Renal pelvis (tissue), 4 donors: ENCODE measurements around the gene GAREM2. TPM values are rescaled to one million over a fixed set of nuclear protein-coding genes. Genes with fewer than 3 reads are reported as not detected.

Source experiments
- DNase-seq: peaks from one replicate; pipeline ENCODE4 v3.0.0-alpha.2; 2013
- polyA plus RNA-seq, 3 donors: library from polyadenylated mRNA; unstranded; fragments of 120-200 nt; gene quantifications; one replicate each; pipeline ENCODE4 v1.2.1, GENCODE V29; 2013; ENCODE audit not compliant: insufficient read length in 3 of 3

GAREM2 gene
- polyA plus RNA-seq, 3 donors, result 6.3 to 9.3 (median 8.3) TPM

GRCh38 chr2:26185954-26186770 is 13.3 kb downstream of the GAREM2 start:
- no peak for DNase-seq

DNA sequence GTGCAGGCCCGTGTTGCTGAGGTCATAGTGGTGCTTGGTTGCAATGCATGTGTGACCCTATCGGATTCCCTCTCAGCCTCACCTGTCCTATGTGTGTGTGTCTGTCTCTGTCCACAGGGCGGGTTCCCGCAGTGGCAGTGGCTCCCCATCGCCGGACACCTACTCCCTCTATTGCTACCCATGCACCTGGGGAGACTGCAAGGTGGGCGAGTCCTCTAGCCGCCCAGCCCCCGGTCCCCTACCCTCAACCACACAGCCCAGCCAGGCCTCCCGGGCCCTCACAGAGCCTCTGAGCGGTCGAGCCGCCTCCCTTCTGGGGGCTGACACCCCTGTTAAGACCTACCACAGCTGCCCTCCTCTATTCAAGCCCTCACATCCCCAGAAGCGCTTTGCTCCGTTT is 14.2 kb downstream of the GAREM2 start:
- no peak for DNase-seq

DNA sequence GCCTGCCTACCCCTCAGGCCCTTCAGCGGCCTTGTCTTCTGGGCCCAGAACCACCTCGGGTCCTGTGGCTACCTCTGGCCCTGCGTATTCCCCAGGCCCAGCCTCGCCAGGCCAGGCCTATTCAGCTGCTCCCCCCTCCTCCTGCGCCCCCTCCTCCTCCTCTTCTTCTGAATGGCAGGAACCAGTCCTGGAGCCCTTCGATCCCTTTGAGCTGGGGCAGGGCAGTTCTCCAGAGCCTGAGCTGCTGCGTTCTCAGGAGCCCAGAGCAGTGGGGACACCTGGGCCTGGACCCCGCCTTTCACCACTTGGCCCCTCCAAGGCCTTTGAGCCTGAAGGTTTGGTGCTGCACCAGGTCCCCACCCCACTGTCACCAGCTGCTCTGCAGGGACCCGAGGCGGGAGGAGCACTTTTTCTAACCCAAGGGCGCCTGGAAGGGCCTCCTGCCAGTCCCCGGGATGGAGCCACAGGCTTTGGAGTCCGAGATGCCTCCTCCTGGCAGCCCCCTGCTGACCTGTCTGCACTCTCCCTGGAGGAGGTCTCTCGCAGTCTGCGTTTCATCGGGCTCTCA is 14.7 kb downstream of the GAREM2 start:
- no peak for DNase-seq

DNA sequence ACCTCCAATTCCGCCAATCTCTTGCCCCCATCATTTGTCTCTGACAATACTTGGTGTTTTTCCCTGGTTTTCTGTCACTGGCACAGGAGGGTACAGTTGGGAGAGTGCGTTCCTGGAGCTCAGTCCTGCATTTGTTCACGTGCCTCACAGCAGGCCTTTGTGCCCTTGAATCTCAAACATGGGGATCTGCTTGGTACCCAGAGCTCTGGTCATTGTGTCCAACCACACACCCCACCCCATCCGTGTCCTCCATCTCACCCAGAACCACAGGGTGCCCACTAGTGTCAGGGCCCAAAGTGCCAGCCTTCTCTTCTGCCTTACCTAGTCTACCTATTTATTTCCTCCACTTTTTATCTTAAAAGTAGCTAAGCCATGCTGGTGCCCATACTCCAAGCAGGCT is 16.2 kb downstream of the GAREM2 start:
- no peak for DNase-seq

DNA sequence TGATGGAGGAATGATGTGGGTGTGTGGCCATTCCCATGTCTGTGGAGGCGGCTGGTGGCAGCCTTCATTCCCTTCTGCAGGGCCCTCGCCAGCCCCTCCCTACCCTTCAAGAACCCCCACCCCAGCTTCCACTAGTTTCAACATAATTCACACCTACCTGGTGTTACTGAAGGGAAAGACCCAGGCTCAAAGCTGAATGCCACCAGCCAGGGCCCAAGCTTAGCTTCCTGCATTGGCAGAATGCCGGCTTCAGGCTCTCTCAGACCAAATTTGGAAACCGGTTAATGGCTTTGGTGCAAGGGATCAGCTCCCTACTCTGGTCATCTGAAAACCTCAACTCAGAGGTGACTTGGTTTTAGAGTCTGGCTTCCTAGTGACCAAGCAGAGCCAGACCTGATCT is 16.9 kb downstream of the GAREM2 start:
- DNase-seq, result no peak

GRCh38 chr2:26190369-26190768 is 17.5 kb downstream of the GAREM2 start:
- no peak for DNase-seq

- DNase-seq, result no peak
Measured at GRCh38 chr2:26191316-26192159, 18.6 kb downstream of the GAREM2 start.

DNA sequence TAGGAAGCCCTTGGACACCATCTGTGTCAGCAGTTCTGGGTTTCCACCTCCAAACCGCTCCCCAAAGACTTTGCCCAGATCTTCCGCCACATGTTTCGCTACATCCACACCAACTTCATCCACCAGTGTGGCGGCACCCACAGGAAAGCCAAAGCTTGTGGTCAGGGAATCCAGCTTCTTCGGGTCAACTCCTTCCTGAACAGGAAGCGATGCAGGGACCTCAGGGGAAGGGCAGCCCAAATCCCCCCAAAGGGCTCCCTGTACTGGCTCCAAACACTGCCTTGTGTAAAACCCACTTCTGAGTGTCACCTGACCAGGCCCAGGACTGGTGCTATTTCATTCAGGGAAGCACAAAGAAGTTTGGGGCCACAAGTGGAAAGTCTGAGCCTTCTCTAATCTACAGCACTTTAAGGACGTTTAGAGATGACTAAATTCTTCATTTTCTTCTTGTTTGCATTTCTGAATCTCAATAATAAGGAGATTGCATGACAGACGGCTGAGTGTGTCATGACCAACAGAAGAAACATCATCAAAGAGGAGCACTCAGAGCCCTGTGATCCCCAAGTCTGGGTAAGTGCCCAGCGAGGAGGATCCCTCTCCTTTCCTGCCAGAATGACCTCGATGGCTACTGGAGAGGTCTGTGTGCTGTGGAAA is 20.8 kb downstream of the GAREM2 start:
- no peak for DNase-seq

DNA sequence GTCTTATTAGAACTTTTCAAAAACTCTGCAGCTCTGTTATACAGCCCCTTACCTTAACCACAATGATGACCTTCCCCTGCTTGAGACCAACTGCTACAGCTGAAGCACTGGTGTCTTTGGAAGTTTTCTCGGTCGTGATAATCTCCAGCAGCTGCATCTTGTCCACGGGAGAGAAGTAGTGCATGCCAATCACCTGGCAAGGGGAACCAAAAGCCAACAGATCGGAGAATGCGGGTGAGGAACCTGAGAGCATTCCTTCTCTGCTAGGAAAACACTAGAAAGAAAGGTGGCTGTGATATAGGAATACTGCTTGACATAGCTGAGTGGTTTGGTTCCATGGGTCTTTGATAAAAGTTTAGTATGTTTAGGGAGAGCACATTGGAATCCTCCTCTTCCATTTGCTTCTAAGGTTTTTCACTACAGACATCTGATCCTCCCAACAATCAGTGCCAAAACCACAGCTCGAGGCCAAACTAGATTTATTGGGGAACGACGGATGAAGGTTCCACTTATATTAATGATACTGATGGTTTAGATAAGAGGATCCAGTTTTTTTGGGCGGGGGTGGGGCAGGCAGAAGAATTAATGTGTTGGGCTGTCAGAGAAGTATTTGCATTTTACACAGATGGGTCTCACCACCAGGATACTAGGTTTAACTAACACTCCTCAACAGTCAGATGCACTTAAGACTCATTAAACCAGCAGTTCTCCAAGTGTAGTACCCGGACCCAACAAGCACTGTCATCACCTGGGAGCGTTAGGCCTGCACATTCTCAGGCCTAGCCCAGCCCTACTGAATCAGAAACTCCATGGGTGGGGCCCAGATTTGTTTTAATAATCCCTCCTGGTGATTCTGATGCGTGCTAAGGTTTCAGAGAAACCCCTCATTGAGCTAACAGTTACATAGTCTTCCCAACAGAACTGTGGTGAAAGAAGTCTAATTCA is 22.4 kb downstream of the GAREM2 start:
- DNase-seq, result peak; percentile 42

DNA sequence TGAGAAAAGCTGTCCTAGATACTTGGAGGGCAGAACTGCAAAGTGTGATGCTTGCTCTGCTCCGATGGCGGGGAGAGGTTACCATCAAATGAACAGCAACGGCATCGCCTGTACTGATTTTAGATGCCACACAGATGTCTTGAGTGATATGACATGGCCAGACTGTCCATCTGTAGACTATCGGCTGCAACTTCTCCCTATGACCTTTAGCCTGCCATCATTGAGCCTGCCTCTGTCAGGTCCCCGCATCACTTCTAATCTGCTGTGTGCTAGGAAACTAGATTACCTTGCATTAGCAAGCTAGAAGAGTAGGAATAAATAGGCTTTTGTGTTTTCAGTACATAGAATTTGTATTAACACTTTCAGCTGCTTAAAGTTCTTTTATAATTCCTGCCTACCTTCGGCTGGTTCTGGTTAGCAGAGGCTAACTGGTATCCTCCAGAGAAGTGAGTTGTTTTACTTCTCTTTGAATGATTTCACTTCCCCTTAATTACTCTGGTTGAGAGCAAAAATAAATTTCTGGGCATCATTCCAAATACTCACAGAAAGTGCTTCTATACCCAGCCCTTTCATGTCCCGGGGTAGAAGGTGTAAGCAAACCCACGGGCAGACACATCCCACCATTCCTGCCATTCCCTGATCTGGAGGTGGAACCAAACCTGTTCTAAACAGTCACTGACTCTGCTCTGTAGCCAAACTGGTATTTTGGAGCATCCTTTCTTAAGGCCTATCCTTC is 24.0 kb downstream of the GAREM2 start:
- no peak for DNase-seq

DNA sequence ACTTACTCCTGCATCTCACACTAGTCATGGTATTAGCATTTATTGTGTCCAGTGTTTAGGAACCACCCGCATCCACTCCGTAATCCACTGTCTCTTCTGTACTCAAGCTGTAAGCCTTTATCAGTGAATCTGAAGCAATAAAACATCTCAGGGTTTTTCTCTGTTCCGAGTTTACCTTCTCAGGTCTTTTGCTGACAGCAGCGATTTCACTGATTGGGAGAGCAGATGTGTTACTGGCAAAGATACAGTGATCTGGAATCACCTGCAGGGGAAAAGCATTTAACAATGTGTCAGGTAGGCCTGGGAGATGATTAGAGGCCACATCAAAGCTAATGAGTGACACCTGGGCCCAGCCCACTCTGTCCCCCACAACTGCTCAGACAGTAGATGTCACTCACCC is 24.6 kb downstream of the GAREM2 start:
- no peak for DNase-seq

DNA sequence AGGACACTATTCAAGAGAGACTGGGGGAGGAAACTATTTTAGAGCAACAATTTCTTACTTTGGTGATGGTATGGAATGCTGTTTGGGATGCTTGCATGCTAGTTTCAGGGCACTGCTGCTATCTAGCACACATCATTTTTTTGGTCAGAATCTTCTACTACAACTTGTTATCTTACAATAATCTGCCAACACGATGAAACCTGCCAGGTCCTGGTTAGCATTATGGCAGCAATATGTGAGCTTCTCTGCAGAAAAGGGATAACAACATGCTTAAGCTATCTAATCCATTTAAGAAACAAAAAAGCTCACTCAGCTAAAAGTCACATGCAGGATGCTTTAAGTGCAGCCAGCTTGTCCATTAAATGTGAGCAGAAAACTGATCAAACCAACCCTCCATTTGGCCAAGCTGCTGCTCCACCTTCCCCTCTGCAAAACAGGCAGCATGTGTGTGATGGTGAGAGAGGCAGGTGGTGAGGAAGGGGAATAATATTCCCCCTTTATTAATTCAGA is 30.1 kb downstream of the GAREM2 start:
- no peak for DNase-seq

- DNase-seq, result no peak
Measured at GRCh38 chr2:26203906-26204305, 31.0 kb downstream of the GAREM2 start.

GRCh38 chr2:26212011-26212410 is 39.1 kb downstream of the GAREM2 start:
- no peak for DNase-seq

DNA sequence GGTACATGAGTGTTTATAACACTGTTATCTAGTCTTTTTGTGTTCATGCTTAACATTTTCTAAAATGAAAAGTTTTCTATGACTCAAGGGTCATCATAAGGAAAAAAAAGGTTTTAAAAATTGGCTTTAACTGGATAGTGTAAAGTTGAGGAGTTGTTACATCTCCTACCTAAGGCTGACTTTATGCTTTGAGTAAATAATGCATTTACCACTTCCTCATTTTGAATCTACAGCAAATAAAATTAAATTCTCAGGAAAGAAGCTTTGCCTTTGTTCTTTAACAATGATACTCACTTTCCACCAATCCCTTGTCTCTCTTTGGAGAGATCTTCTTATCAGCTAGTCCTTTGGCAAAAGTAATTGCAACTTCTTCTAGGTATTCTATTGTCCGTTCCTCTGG is 41.9 kb downstream of the GAREM2 start:
- no peak for DNase-seq

GRCh38 chr2:26215833-26216232 is 42.9 kb downstream of the GAREM2 start:
- no peak for DNase-seq

- no peak for DNase-seq
Measured at GRCh38 chr2:26216587-26216986, 43.7 kb downstream of the GAREM2 start.

GRCh38 chr2:26217720-26218119 is 44.8 kb downstream of the GAREM2 start:
- no peak for DNase-seq

- DNase-seq, result no peak
Measured at GRCh38 chr2:26223018-26223417, 50.1 kb downstream of the GAREM2 start.

DNA sequence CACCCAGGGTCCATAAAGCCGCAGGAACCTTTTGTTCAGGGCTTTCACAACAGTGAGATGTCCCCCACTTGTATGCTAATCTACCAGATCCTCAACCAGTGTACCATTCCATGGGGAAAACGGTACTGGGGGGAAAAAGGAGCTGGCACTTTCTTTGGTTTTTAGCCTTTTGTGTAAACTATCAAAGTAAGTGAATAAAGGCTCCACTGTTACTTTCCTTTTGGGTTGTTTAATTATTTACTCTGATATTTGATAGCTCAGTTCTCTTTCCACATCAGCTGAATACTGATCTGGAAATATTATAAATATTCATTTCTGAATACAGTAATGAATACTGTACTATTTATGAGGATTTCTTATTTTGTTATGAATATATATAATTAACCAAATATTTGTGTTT is 51.2 kb downstream of the GAREM2 start:
- no peak for DNase-seq
